HTERT RPE-1 (cell line): ENCODE results near the gene LCN12.

Experiments used
- in situ Hi-C: fragments of 300-500 bp; cut with MboI; formaldehyde crosslinking; loops from 4 replicates; pipeline ENCODE4 v1.14.3; 2020; ENCODE audit warnings: low sequenced_read_pairs

Gene LCN12

GRCh38 chr9:136972335-136972734 lies 20.3 kb downstream of the LCN12 start:
- in situ Hi-C loops: no loop called here

- in situ Hi-C loops: no loop called here
Observed at GRCh38 chr9:136972743-136973142, 20.7 kb downstream of the LCN12 start.

GRCh38 chr9:136973618-136974617 lies 21.8 kb downstream of the LCN12 start:
- in situ Hi-C loops: no loop called here

GRCh38 chr9:136974817-136975535 lies 22.9 kb downstream of the LCN12 start:
- in situ Hi-C loops: no loop called here

- in situ Hi-C loops: no loop called here
Observed at GRCh38 chr9:136975644-136976043, 23.6 kb downstream of the LCN12 start.

- in situ Hi-C loops: no loop called here
Observed at GRCh38 chr9:136977223-136977622, 25.1 kb downstream of the LCN12 start, which contains the start of gene PTGDS. Gene PTGDS, plus strand, starts transcription at chr9:136977504. Its CDS starts 75 bp downstream, at chr9:136977579.

GRCh38 chr9:136977649-136978072 lies 25.6 kb downstream of the LCN12 start:
- in situ Hi-C loops: no loop called here

- in situ Hi-C loops: no loop called here
Observed at GRCh38 chr9:136978073-136978864, 26.2 kb downstream of the LCN12 start.

GRCh38 chr9:136978865-136979544 lies 26.9 kb downstream of the LCN12 start:
- in situ Hi-C loops: no loop called here

GRCh38 chr9:136979769-136980587 lies 27.9 kb downstream of the LCN12 start:
- in situ Hi-C loops: no loop called here

GRCh38 chr9:136980669-136981478 lies 28.8 kb downstream of the LCN12 start:
- in situ Hi-C loops: no loop called here

- in situ Hi-C loops: no loop called here
Observed at GRCh38 chr9:136981588-136982231, 29.6 kb downstream of the LCN12 start.

- in situ Hi-C loops: no loop called here
Observed at GRCh38 chr9:136982232-136983051, 30.4 kb downstream of the LCN12 start, which contains the start of gene LCNL1. Gene LCNL1, plus strand, starts transcription at chr9:136982993. Its CDS starts 594 bp downstream, at chr9:136983587.

GRCh38 chr9:136983167-136983566 lies 31.1 kb downstream of the LCN12 start:
- in situ Hi-C loops: no loop called here

- in situ Hi-C loops: no loop called here
Observed at GRCh38 chr9:136983656-136984314, 31.7 kb downstream of the LCN12 start.

- in situ Hi-C loops: no loop called here
Observed at GRCh38 chr9:136984464-136985026, 32.5 kb downstream of the LCN12 start.
